Common myeloid progenitor, CD34-positive (primary cell): ENCODE results near the gene CYB5D1.

ENCODE experiments used
- CTCF ChIA-PET: fragments of 350-600 bp; sonication (Branson Sonifier 250); formaldehyde crosslinking; loops from one replicate; lab custom pipeline; 2021; ENCODE audit warnings: antibody characterized with exemption; lab: Charles Lee
- POLR2A ChIA-PET: fragments of 350-600 bp; sonication (Branson Sonifier 250); formaldehyde crosslinking; loops from one replicate; lab custom pipeline; 2021; ENCODE audit warnings: antibody characterized with exemption; lab: Charles Lee
- DNase-seq, 3 donors: peaks; one replicate each; pipeline versions ENCODE4 v3.0.0 to v3.0.0-alpha.2; 2013
- H3K27ac ChIP-seq, 2 experiments: 1 replicate in 1 of 2; 2 replicates in 1 of 2; pipeline ENCODE4 v1.7.0; 2013; ENCODE audit warnings: inconsistent platforms in 2 of 2, low read length in 2 of 2, mild to moderate bottlenecking in 2 of 2, low read depth in 1 of 2, moderate library complexity in 1 of 2; ENCODE audit not compliant: severe bottlenecking in 2 of 2, insufficient read depth in 1 of 2, poor library complexity in 1 of 2
- H3K27me3 ChIP-seq, 5 experiments: replicated peaks in 2 of 5; 1 replicate in 3 of 5; 2 replicates in 2 of 5; pipeline versions ENCODE4 v1.6.1 to v1.7.0; 2013; ENCODE audit warnings: low read length in 4 of 5, mild to moderate bottlenecking in 2 of 5, moderate library complexity in 2 of 5, inconsistent platforms in 1 of 5; ENCODE audit not compliant: insufficient read depth in 5 of 5, control insufficient read depth in 4 of 5
- H3K36me3 ChIP-seq, 4 experiments: 1 replicate in 2 of 4; 2 replicates in 2 of 4; pipeline versions ENCODE4 v1.6.1 to v1.7.0; 2013; ENCODE audit warnings: low read length in 3 of 4, control low read depth in 1 of 4, mild to moderate bottlenecking in 1 of 4; ENCODE audit not compliant: control insufficient read depth in 4 of 4, insufficient read depth in 4 of 4
- H3K4me1 ChIP-seq, 4 experiments: 1 replicate in 3 of 4; 2 replicates in 1 of 4; pipeline versions ENCODE4 v1.6.1 to v1.7.1; 2013; ENCODE audit warnings: low read length in 3 of 4, mild to moderate bottlenecking in 3 of 4, control low read depth in 1 of 4, inconsistent platforms in 1 of 4, moderate library complexity in 1 of 4; ENCODE audit not compliant: control insufficient read depth in 4 of 4, insufficient read depth in 4 of 4; ENCODE audit errors: control extremely low read depth in 1 of 4
- H3K4me3 ChIP-seq, 7 experiments: 1 replicate in 4 of 7; 2 replicates in 3 of 7; pipeline versions ENCODE4 v1.5.1 to v1.7.0; 2013; ENCODE audit warnings: mild to moderate bottlenecking in 7 of 7, low read length in 6 of 7, moderate library complexity in 6 of 7, inconsistent platforms in 2 of 7, low read depth in 2 of 7, control low read depth in 1 of 7; ENCODE audit not compliant: insufficient read depth in 4 of 7, control insufficient read depth in 1 of 7; ENCODE audit errors: extremely low read depth in 1 of 7
- H3K9me3 ChIP-seq, 5 experiments: 1 replicate in 4 of 5; 2 replicates in 1 of 5; pipeline versions ENCODE4 v1.6.1 to v1.7.1; 2013; ENCODE audit warnings: low read length in 4 of 5, mild to moderate bottlenecking in 2 of 5, inconsistent platforms in 1 of 5, low read depth in 1 of 5, moderate library complexity in 1 of 5; ENCODE audit not compliant: control insufficient read depth in 4 of 5, insufficient read depth in 2 of 5; ENCODE audit errors: control extremely low read depth in 1 of 5
- WGBS: methylation state at CpG from one replicate; pipeline ENCODE4 v1.1.5; 2013; ENCODE audit not compliant: insufficient coverage; 5-methylcytosine and 5-hydroxymethylcytosine counted together

The CYB5D1 gene

DNA sequence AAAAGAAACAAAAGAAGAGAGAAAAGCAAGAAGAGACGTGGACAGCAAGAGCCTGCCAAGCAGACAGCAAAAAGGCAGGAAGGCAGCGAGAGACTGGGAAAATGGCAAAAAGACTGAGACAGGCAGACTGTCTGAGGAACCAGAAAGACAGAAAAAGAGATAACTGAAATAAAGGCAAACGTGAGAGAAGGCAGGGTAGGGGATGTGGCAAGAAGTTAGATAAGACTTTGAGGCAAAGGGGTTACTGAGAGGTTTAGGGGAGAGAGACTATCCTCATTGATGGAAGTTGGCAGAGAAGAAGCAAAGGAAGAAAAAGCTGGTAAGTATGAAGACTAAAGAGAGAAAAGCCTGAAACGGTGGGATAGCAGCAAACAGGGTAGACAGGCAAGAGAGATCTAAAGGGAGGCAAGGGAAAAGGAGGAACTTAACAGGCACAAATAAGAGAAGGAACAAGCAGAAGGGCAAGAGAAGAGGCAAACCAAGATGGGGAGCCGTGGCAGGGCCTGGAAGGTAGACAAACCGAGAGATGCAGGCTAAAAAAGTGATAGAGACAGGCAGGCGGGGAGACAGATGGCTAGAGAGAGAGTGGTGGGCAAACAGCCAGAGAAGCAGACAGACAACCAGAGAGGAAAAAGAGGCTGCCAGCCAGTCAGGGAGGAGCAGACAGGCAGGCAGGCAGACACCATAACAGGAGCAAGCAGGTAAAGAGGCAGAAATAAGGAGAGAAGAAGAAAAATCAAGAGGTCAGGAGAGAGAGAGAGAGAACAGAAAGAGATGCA, 23.7 kb downstream of the CYB5D1 start:
- ChIA-PET CTCF (no interaction called here), POLR2A (no interaction called here)
- Histone ChIP-seq H3K36me3 (peaks cover 0 to 3% (median 1%) of the 10 kb centered on the region in 4 experiments), H3K9me3 (no peaks in the 10 kb centered on the region), H3K4me1 (peaks cover 14 to 69% (median 49%) of the 10 kb centered on the region in 4 experiments), H3K27me3 (no peaks in the 10 kb centered on the region), H3K4me3 (peak overlapping the region in 2 of 7 experiments; percentile 34 to 45), H3K27ac (peak overlapping the region in 1 of 2 experiments; percentile 31)
- 35% methylated on average over 7 of the region's 7 CpGs for WGBS
- peak in 2 of 3 donors; percentile 14 to 20 for DNase-seq

DNA sequence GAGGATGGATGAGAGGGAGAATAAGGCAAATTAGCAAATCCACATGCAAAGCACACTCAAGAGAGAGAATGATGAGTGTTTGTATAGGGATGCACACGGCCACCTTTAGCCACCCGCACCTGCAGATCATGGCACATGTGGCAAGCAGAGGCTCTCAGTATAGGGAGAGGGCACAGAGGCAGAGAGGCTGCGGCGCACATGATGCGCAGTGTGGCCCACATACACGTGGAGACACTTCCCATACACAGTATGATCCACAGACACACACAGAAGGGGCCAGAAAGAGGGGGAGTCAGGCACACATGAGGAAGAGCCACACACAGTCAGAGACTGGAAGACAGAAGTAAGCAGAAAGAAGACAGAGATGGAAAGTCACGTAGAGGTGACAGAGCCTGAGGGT, 24.3 kb downstream of the CYB5D1 start:
- Histone ChIP-seq H3K4me3 (peak overlapping the region in 1 of 7 experiments; percentile 45), H3K4me1 (peaks cover 14 to 69% (median 54%) of the 10 kb centered on the region in 4 experiments), H3K27ac (no peak overlapping the region), H3K27me3 (no peaks in the 10 kb centered on the region), H3K9me3 (no peaks in the 10 kb centered on the region), H3K36me3 (peaks cover 0 to 3% (median 1%) of the 10 kb centered on the region in 4 experiments)
- ChIA-PET POLR2A (no interaction called here), CTCF (interaction anchor here (1.3 to 2.6 kb wide), 4 partner anchors 12 to 20 kb away, joined by 3 to 15 read pairs (median 7); no protein-coding TSS in a partner anchor)
- WGBS = 100% methylated on average over 4 of the region's 7 CpGs
- no peak for DNase-seq

DNA sequence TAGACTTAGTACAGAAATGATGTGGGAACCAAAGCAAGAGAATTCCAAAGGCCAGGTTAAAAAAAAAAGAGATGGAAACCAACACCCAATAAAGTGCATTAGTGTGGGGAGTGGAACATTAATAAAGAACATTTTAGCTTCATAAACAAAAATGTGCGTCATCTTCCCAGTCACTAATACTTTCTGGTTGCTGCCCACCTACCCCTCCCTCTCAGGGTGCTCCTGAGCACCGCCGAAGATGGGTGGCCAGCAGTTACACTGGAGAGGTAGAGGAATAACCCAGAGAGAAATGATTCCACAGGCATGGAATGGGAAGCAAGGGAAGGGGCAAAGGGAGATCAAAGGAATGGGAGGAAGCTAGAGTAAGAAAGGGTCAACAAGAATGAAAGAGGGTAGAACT, 24.8 kb downstream of the CYB5D1 start:
- Histone ChIP-seq H3K27ac (no peak overlapping the region), H3K4me3 (no peak overlapping the region), H3K36me3 (peaks cover 0 to 3% (median 1%) of the 10 kb centered on the region in 4 experiments), H3K27me3 (no peaks in the 10 kb centered on the region), H3K9me3 (no peaks in the 10 kb centered on the region), H3K4me1 (peaks cover 14 to 69% (median 57%) of the 10 kb centered on the region in 4 experiments)
- DNase-seq = no peak
- no CpG with 5 or more reads among the region's 3 CpGs for WGBS
- POLR2A ChIA-PET = interaction anchor here (1.4 kb wide), 1 partner anchor 12 kb away, joined by 3 read pairs; no protein-coding TSS in a partner anchor
- CTCF ChIA-PET = interaction anchor here (1.3 to 2.6 kb wide), 4 partner anchors 12 to 21 kb away, joined by 3 to 15 read pairs (median 7); no protein-coding TSS in a partner anchor

DNA sequence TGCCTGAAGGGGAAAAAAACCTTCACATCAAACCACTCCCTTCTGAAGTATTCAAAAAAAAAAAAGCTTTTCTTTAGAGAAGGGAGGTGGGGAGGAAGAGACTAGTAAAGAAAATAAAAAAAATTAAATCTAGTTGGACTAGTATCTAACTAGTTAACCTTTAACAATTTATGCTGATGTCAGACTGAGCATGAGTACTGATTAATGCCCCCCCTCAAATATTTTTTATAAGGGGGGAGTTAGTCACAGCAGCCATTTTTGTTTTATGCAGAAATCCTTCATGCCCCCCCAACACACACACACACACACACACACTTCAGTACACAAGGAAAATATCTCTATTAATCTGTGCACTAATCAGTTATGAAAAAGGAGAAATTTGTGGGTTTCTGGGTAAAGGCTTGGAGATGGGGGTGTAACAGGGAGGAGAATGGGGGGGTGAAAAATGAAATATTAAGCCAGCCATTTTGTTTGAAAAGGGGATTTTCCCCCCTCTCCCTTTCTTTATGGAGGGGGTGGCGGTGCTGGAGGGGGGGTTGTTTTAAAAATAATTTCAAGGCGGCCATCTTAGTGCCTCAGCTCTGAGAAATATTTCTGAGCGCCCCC, 26.1 kb downstream of the CYB5D1 start:
- DNase-seq = peak; percentile 61 to 88 (median 84)
- POLR2A ChIA-PET = interaction anchor here (1.0 to 1.5 kb wide), 3 partner anchors 14 to 26 kb away, joined by 3 read pairs; partner anchors contain the start of genes CYB5D1 and NAA38
- CTCF ChIA-PET = interaction anchor here (1.7 to 2.6 kb wide), 2 partner anchors 13 to 20 kb away, joined by 9 to 15 read pairs; no protein-coding TSS in a partner anchor
- Histone ChIP-seq H3K4me3 (peak overlapping the region in 6 of 7 experiments; percentile 19 to 94 (median 55)), H3K9me3 (no peaks in the 10 kb centered on the region), H3K27me3 (no peaks in the 10 kb centered on the region), H3K36me3 (peaks cover 0 to 3% (median 1%) of the 10 kb centered on the region in 4 experiments), H3K4me1 (peaks cover 18 to 80% (median 69%) of the 10 kb centered on the region in 4 experiments), H3K27ac (peak overlapping the region in 1 of 2 experiments; percentile 49)
- WGBS = no CpG with 5 or more reads among the region's 3 CpGs

DNA sequence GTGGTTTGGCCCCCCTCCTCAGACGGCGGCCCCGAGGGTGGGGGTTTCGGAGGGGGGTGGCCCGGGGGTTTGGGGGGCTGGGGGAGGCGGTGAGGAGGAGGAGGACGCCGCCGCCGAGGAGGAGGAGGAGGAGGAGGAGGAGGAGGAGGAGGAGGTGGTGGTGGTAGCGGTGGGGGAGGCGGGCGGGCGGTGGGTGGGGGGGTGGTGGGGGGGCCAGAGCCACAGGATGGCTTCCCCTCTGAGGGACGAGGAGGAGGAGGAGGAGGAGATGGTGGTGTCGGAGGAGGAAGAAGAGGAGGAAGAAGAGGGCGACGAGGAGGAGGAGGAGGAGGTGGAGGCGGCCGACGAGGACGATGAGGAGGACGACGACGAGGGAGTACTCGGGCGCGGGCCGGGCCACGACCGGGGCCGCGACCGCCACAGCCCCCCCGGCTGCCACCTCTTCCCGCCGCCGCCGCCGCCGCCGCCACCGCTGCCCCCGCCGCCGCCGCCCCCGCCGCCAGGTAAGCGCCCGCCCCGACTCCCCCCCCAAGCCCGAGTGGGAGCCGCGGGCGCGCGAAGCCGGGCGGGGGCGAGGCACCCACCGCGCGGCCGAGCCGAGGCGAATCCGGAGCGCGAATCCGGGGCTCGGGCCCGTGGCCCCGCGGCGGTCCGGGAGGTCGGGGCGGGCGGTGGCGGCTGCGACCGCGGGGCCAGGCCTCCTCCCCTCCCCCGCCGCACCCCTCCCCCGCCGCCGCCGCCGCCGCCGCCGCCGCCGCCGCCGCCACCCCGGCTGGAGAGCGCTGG, 27.0 kb downstream of the CYB5D1 start:
- Histone ChIP-seq H3K4me3 (peak overlapping the region; percentile 52 to 96 (median 82)), H3K4me1 (peaks cover 21 to 86% (median 76%) of the 10 kb centered on the region in 4 experiments), H3K36me3 (peaks cover 0 to 7% (median 2%) of the 10 kb centered on the region in 4 experiments), H3K9me3 (no peaks in the 10 kb centered on the region), H3K27me3 (no peaks in the 10 kb centered on the region), H3K27ac (peak overlapping the region in 1 of 2 experiments; percentile 58)
- DNase-seq = peak in 1 of 3 donors; percentile 35
- WGBS = 0% methylated on average over 10 of the region's 100 CpGs
- ChIA-PET POLR2A (interaction anchor here (1.0 to 1.5 kb wide), 2 partner anchors 14 to 27 kb away, joined by 3 read pairs; partner anchors contain the start of genes CYB5D1 and NAA38), CTCF (interaction anchor here (1.5 to 2.6 kb wide), 2 partner anchors 13 to 14 kb away, joined by 7 to 15 read pairs; no protein-coding TSS in a partner anchor)
